Activated CD4-positive, alpha-beta T cell treated with anti-CD3 and anti-CD28 coated beads, Interleukin-2, amount 10 ng/mL, durations not matched to agents 7 days and 5 days (primary cell): ENCODE measurements around the gene TUBGCP3. TPM values are rescaled to one million over a fixed set of nuclear protein-coding genes. Genes with fewer than 3 reads are reported as not detected.

Experiments
- CTCF ChIA-PET: fragments of 350-600 bp; sonication (Branson Sonifier 250); formaldehyde crosslinking; loops from one replicate; lab custom pipeline; 2021; ENCODE audit warnings: antibody characterized with exemption; lab: Charles Lee
- POLR2A ChIA-PET: fragments of 350-600 bp; sonication (Branson Sonifier 250); formaldehyde crosslinking; loops from one replicate; lab custom pipeline; 2021; ENCODE audit warnings: antibody characterized with exemption; lab: Charles Lee
- DNase-seq: peaks from one replicate; pipeline ENCODE4 v3.0.0-alpha.2; 2020
- H3K27ac Mint-ChIP-seq: one replicate; pipeline ENCODE4 v1.8.0; 2021; ENCODE audit warnings: mild to moderate bottlenecking, moderate library complexity, mixed read lengths
- H3K27me3 Mint-ChIP-seq: one replicate; pipeline ENCODE4 v1.8.0; 2021; ENCODE audit warnings: mixed read lengths
- H3K36me3 Mint-ChIP-seq: one replicate; pipeline ENCODE4 v1.8.0; 2021; ENCODE audit warnings: low read depth, mixed read lengths
- H3K4me1 Mint-ChIP-seq: one replicate; pipeline ENCODE4 v1.8.0; 2021; ENCODE audit warnings: mixed read lengths
- H3K4me3 Mint-ChIP-seq: one replicate; pipeline ENCODE4 v1.8.0; 2021; ENCODE audit warnings: mild to moderate bottlenecking, moderate library complexity, mixed read lengths
- H3K9me3 Mint-ChIP-seq: one replicate; pipeline ENCODE4 v1.8.0; 2021; ENCODE audit warnings: mixed read lengths
- total RNA-seq, 2 experiments: library from RNA; stranded (reverse); gene quantifications; one replicate each; pipeline ENCODE4 v1.2.3, GENCODE V29; 2021

TUBGCP3 gene
- total RNA-seq, 2 experiments from 2014 or later: 59.7 to 67.7 TPM

DNA sequence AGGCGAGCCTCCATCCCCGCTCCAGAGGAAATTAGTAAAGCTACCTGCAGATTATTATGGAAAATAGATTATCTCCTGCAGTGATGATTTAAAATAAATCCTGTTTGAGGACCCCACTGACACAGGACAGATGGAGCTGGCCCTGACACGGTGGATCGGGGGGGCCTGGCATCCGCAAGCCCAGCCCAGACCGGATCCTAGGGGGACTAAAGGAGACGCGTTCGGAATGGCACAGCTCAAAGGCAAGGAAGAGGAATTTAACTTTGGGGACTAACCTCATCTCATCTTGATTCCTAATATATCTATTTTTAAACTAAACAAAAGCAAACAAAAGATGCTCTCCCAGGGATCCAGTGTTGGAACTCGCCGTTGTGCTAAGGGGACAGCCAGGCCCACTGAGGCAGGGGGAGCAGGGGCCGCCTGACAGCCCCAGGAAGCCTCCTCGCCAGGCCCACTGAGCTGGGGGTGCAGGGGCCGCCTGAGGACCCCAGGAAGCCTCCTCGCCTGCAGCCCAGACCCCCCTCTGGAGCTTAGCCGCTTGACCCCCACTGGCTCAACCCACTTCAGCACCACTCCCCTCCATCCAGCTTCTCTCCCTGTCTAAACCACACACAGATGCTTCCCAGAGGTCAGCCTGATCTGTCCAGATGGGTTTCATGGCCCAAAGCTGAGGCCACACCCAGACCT lies 133.2 kb downstream of the TUBGCP3 start:
- H3K4me3 Mint-ChIP-seq: no peak overlapping the region
- H3K27ac Mint-ChIP-seq: no peak overlapping the region
- H3K4me1 Mint-ChIP-seq: no peaks in the 10 kb centered on the region
- H3K36me3 Mint-ChIP-seq: no peaks in the 10 kb centered on the region
- ChIA-PET POLR2A (no interaction called here), CTCF (no interaction called here)
- no peaks in the 10 kb centered on the region for H3K9me3 Mint-ChIP-seq
- H3K27me3 Mint-ChIP-seq: peaks cover 6% of the 10 kb centered on the region
- DNase-seq: no peak

DNA sequence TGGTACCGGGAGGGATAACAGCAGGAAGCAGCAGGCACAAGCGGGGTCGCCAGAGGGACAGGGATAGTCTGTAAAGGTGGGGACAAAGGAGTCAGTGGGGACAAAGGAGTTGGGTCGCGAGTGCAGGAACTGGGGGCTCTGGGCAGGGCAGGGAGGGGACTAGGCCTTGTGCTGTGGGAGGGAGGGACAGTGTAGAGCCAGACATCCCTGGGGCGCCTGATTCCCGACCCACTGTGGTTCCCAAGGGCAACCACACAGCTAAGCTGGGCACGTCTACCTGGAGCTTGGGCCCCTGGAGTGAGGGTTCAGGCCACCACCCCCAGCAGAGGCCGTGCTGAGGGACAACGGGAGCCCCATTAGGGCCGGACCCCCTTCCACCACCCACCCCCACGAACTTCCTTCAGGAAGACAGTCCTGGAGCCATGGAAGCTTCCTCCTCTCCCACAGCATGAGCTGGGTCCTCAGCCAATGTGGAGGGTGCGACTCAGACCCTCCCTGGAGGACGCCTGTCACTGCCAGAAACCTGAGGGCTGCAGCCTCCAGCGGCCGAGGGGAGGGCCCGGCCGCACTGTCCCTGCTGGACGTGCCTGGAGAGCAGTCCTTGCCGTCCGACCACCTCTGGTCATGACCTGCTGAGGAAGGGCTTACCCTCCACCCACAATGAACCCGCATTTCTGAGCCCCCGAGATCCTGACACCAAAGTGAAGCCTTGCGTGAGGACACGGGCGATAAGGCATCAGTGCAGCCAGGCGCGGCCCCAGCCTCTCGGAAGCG lies 133.9 kb downstream of the TUBGCP3 start:
- no peaks in the 10 kb centered on the region for H3K27me3 Mint-ChIP-seq
- H3K9me3 Mint-ChIP-seq: no peaks in the 10 kb centered on the region
- DNase-seq: no peak
- ChIA-PET CTCF (no interaction called here), POLR2A (no interaction called here)
- H3K4me3 Mint-ChIP-seq: no peak overlapping the region
- no peaks in the 10 kb centered on the region for H3K36me3 Mint-ChIP-seq
- no peaks in the 10 kb centered on the region for H3K4me1 Mint-ChIP-seq
- no peak overlapping the region for H3K27ac Mint-ChIP-seq

DNA sequence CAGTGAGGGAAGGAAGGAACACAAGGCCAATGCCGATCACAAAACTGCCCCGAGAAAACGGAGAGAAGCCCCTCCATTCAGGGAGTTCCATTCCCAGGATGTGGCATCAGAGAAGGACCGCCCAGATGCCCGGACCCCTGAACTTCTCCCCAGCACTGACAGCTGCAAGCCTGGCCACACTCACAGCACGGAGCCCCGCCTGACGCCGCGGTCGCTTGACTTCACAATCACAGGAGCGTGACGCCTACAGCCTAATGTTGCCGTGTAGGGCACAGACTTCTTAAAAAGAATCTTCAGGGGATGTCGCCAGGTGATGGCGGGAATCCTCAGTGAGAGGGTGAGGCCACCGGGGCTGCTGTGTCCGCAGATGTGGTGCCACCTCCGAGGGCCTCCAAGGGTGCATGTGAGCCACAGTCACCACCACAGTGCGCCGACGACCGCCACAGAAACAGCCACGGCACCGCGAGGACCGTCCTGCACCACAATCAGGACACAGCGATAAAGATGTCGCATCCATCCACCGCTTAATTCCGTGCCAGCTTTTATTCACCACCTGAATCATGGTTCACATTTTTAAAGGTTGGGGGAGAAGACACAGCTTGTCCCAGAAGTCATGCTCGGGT lies 134.6 kb downstream of the TUBGCP3 start:
- Mint-ChIP-seq H3K4me1 (no peaks in the 10 kb centered on the region), H3K4me3 (no peak overlapping the region), H3K36me3 (no peaks in the 10 kb centered on the region), H3K27ac (no peak overlapping the region), H3K9me3 (no peaks in the 10 kb centered on the region), H3K27me3 (no peaks in the 10 kb centered on the region)
- ChIA-PET POLR2A (no interaction called here), CTCF (no interaction called here)
- DNase-seq: no peak

DNA sequence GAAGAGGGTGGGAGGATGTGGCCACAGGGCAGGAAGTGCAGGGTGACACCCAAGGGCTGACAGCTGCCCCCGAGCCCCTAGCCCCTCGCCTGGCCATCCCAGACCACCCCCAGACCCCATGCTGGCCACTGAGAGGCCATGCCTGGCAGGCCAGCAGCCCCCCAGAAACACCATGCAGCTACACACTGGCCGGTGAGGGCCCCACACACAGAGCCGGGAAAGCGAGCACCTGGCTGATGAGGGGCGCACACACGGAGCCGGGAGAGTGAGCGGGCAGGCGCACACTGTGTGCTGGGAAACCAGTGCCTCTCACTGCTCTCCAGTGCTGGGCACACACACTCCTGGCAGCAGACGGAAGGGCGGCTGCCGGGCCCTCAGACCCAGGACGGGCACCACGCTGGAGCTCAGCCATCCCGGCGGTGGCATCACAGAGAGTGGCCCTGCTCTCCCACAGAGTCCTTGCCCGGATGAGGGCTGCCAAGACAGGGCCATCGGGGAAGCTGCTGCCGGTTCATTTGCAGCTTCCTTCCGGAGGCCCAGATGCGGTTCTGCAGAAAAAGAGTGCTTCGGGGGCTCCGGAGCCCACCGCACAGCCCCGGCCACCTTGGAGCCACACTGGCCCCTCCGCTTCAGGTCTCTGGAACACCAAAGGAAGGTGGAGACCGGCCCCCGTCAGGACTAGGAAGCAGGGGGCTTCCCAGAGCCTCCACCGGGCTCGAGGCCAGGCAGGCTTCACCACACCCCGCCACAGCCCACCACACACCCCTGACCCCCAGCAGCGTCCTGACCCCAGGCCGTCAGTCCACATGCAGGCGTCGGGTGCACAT lies 135.4 kb downstream of the TUBGCP3 start:
- no peaks in the 10 kb centered on the region for H3K36me3 Mint-ChIP-seq
- CTCF ChIA-PET: no interaction called here
- POLR2A ChIA-PET: no interaction called here
- H3K27ac Mint-ChIP-seq: no peak overlapping the region
- no peak overlapping the region for H3K4me3 Mint-ChIP-seq
- no peaks in the 10 kb centered on the region for H3K4me1 Mint-ChIP-seq
- H3K9me3 Mint-ChIP-seq: no peaks in the 10 kb centered on the region
- H3K27me3 Mint-ChIP-seq: no peaks in the 10 kb centered on the region
- no peak for DNase-seq

DNA sequence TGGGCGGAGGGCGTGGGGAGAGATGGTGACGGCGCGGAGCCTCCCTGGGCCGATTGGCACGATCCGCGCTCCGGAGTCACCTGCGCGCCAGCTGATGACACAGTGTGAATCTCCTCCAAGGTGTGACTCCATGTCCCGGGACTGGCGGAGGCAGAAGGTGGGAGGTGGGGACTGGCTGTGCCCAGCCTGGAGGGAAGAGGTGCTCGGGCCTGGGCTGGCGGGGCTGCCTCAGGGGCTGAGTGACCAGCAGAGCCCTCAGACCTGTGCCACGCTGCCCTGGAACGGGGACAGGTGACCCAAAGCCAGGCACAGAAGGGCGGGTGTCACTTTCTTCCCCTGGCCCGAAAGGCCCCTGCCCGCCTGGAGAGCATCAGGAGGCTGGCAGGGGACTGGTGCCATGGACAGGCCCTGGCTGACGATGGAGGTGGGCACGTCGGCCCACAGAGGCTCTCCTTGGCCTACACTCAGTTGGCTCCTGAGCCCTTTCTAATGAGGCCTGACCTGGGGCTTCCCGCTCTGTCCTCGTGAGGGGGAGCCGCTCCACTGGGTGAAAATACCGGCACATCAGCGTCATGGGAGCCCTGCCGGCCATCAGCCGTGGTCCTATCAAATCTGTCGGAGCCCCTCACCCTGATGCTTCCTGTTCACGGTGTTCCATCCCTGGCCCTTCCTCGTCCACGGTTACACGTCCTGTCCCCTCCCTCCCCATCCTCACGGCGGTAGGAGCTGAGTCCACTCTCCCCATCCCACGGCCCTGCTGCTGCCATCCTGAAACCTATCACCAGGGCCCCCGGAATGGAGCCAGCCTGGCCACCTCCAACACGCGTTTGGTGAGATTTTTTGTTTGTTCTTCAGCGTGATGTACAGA lies 136.2 kb downstream of the TUBGCP3 start:
- no peaks in the 10 kb centered on the region for H3K4me1 Mint-ChIP-seq
- H3K27me3 Mint-ChIP-seq: no peaks in the 10 kb centered on the region
- ChIA-PET POLR2A (no interaction called here), CTCF (no interaction called here)
- no peaks in the 10 kb centered on the region for H3K9me3 Mint-ChIP-seq
- H3K4me3 Mint-ChIP-seq: no peak overlapping the region
- no peak overlapping the region for H3K27ac Mint-ChIP-seq
- H3K36me3 Mint-ChIP-seq: no peaks in the 10 kb centered on the region
- no peak for DNase-seq

DNA sequence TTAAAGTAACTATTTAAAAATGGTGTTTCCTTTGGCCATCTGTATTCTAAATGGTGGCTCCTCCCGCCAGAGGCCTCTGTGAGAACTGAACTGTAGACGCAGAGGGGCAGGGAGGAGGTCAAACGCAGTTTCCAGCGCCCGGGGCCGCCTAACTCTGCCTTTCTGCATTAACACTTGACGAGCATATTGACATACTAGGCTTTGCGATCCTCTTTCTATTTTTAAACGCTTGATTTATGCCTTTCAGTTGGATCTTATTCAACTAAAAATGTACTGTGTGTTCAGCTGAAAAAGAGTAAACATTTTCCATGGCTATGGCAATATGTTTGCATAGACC lies 137.1 kb downstream of the TUBGCP3 start:
- H3K9me3 Mint-ChIP-seq: no peaks in the 10 kb centered on the region
- no peak overlapping the region for H3K27ac Mint-ChIP-seq
- POLR2A ChIA-PET: no interaction called here
- no peak for DNase-seq
- no peak overlapping the region for H3K4me3 Mint-ChIP-seq
- no peaks in the 10 kb centered on the region for H3K4me1 Mint-ChIP-seq
- no peaks in the 10 kb centered on the region for H3K27me3 Mint-ChIP-seq
- H3K36me3 Mint-ChIP-seq: no peaks in the 10 kb centered on the region
- CTCF ChIA-PET: no interaction called here

DNA sequence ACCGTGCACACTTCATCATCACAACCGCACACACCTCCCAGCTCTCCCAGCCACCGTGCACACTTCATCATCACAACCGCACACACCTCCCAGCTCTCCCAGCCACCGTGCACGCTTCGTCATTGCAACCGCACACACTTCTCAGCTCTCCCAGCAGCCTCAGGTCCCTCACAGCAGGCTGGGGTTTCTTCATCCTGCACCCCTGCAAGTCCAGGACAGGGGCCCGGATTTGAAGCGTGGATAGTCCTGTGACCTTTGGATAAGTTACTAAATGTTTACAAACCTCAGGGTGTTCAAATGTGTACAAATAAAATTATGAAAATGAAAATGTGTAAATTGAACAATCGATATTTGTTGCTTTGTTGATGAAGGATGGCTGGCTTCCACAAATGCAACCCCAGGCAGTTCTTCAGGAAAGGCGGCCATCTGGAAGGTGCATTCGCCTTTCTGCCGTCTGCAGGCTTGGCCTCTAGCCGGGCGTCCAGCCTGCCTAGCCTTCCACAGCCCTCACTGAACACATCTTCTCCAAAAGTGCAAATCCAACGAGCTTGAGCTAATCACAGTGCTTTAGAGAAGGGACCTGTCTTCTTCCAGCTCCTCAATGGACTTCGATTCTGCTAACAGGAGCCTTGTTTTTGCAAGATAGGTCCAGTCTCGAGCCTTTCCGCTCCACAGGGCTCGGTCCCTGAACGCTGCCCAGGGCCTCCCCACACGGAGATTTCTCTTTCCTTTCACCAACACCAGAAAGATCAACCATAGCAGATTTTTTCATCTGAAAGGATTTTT lies 137.6 kb downstream of the TUBGCP3 start:
- Mint-ChIP-seq H3K27ac (no peak overlapping the region), H3K4me3 (no peak overlapping the region), H3K36me3 (no peaks in the 10 kb centered on the region), H3K27me3 (no peaks in the 10 kb centered on the region), H3K4me1 (no peaks in the 10 kb centered on the region), H3K9me3 (no peaks in the 10 kb centered on the region)
- no peak for DNase-seq
- POLR2A ChIA-PET: no interaction called here
- CTCF ChIA-PET: no interaction called here

DNA sequence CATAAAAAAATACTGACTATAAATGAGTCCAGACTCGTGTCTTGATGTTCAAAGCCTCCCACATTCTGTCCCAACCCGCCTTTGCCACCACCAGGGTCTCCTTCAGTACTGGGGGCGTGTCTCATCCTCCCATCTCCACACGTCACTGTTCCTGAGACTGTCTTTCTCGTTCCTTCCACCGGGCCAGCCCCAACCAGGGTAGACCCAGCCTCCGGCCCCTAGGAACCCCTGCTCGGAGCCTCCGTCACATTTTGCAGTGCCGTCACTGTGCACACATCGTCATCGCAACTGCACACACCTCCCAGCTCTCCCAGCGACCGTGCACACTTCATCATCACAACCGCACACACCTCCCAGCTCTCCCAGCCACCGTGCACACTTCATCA lies 138.4 kb downstream of the TUBGCP3 start:
- Mint-ChIP-seq H3K27me3 (no peaks in the 10 kb centered on the region), H3K27ac (no peak overlapping the region)
- POLR2A ChIA-PET: no interaction called here

DNA sequence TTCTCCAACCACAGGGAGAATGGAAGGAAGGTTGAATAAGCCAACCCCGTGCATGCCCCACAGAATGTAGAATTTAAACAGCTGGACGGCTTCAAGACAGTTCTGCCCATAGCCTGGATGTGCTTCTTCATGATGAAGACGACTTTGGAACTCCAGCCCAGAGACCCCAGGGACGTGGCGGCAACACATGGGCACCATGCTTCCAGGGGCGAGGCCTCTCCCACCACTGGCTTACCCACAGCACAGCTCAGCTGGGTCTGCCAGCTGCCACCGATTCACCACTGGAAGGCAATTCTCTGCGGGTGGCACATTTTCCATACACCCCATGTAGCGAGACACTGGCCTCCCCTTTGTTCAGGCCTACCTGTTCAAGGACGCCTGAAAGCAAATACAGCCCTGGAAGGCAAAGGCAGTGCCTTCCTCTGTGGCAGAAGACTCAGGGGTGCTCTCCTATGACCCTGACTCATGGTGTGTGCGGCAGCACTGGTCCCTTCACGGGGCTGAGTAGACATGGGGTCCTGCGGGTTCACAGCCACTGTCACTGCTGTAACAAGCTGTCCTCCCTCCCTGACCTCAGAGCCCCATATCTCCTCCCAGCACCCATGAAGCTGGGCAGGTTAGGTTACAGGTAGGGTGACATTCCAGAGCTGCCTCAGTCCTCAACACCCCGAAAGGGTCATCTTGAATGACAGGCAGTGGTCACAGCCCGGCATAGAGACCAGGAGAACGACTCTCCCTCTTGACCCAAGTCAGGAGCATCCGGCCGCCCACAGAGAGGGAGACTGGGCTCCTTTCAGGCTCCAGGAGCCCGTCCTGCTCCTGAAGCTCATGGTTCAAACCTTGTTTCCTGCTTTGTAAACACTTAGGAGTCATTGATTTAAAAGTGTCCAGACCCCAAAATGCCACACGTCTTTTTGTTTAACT lies 139.1 kb downstream of the TUBGCP3 start:
- H3K9me3 Mint-ChIP-seq: no peaks in the 10 kb centered on the region
- CTCF ChIA-PET: no interaction called here
- no peaks in the 10 kb centered on the region for H3K4me1 Mint-ChIP-seq
- peaks cover under 1% of the 10 kb centered on the region for H3K27me3 Mint-ChIP-seq
- DNase-seq: no peak
- H3K36me3 Mint-ChIP-seq: no peaks in the 10 kb centered on the region
- no peak overlapping the region for H3K4me3 Mint-ChIP-seq
- no peak overlapping the region for H3K27ac Mint-ChIP-seq
- POLR2A ChIA-PET: no interaction called here

More for the DNA sequence above, 138.4 kb downstream of the TUBGCP3 start:
- CTCF ChIA-PET: no interaction called here
- H3K9me3 Mint-ChIP-seq: no peaks in the 10 kb centered on the region
- no peak for DNase-seq
- no peak overlapping the region for H3K4me3 Mint-ChIP-seq
- no peaks in the 10 kb centered on the region for H3K4me1 Mint-ChIP-seq
- no peaks in the 10 kb centered on the region for H3K36me3 Mint-ChIP-seq

DNA sequence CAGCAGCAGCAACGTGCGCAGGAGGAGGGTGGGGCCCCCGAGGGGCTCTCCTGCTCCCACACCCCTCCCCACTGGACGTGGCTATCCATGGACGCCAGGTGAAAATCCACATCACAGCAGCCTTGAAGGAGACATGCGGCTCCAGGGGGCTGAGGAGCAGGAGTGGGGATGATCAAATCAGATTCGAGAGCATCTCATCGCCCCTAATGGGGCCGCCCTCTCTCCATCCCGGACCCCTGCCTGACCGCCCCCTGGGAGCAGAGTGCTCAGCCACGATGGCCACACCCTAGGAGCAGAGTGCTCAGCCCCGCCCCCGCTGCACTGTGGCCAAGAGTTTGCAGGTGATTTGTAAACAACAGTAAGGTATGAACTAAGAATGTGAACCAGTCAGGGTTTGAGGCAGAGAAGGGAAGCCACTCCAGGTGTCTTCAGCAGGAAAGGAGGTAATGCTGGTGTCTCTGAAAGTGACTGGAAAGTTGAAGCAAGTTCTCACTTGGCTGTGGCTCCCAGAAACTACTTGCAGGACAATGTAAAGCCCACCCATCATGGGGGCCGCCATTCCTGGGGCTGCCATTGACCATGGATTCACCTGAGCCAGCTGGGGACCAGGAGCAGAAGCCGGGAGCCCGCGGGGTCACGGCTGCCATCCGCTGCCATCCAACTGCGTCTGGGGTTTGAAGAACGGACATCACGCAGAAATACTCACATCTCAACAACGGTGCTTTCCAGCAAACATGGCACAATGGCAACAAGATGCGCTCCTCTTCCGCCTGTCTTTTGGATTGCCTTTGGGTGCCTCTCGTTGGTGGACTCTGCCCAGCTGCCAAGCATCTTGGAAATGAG lies 140.0 kb downstream of the TUBGCP3 start:
- H3K36me3 Mint-ChIP-seq: no peaks in the 10 kb centered on the region
- CTCF ChIA-PET: no interaction called here
- DNase-seq: no peak
- no peaks in the 10 kb centered on the region for H3K4me1 Mint-ChIP-seq
- POLR2A ChIA-PET: no interaction called here
- peaks cover 7% of the 10 kb centered on the region for H3K27me3 Mint-ChIP-seq
- H3K27ac Mint-ChIP-seq: no peak overlapping the region
- no peak overlapping the region for H3K4me3 Mint-ChIP-seq
- no peaks in the 10 kb centered on the region for H3K9me3 Mint-ChIP-seq
